ENCODE measurements around the gene CARS2.
A peak's percentile ranks its signal among the peaks of the same experiment; 100 is the strongest.
"Not testable (repeated sequence)": the region's sequence is repeated elsewhere in the genome, so short reads cannot be mapped to it uniquely, and the experiment has no call there.

The CARS2 gene, protein sequence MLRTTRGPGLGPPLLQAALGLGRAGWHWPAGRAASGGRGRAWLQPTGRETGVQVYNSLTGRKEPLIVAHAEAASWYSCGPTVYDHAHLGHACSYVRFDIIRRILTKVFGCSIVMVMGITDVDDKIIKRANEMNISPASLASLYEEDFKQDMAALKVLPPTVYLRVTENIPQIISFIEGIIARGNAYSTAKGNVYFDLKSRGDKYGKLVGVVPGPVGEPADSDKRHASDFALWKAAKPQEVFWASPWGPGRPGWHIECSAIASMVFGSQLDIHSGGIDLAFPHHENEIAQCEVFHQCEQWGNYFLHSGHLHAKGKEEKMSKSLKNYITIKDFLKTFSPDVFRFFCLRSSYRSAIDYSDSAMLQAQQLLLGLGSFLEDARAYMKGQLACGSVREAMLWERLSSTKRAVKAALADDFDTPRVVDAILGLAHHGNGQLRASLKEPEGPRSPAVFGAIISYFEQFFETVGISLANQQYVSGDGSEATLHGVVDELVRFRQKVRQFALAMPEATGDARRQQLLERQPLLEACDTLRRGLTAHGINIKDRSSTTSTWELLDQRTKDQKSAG

DNA sequence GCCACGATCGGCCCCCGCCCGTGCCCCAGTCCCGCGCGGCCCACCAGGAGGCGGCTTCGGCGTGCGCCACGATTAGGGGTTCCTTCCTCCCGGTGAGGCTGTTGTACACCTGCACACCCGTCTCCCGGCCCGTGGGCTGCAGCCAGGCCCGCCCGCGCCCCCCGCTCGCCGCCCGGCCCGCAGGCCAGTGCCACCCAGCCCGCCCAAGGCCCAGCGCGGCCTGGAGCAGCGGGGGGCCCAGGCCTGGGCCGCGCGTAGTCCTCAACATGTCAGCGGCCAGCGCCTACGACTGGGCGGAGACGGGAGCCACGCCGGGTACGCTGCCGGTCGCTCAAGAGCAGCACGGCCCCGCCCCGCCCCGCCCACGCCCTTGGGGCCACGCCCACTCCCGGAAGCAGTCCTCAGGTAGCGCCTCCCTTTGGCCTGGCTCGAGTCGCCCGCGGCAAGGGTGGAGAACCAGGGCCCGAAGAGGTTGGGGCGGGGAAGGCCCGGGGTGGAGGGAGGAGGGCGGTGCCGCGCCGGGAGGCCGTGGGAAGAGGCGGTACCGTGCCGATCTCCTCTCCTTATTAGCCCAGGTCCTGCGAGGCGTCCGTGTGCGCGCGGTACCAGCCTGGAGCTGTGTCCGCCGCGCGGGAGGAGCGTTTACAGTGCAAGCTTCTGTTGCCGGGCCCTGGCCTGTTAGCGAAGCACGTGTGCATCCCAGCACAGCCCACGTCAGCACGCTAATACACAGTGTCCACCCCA, at the start of gene CARS2:
CARS2 (minus strand) TSS at position 291 of the 744 bp plus-strand sequence; CDS start at position 268, 23 bp downstream.
- peak; percentile 98 for DNase-seq

DNA sequence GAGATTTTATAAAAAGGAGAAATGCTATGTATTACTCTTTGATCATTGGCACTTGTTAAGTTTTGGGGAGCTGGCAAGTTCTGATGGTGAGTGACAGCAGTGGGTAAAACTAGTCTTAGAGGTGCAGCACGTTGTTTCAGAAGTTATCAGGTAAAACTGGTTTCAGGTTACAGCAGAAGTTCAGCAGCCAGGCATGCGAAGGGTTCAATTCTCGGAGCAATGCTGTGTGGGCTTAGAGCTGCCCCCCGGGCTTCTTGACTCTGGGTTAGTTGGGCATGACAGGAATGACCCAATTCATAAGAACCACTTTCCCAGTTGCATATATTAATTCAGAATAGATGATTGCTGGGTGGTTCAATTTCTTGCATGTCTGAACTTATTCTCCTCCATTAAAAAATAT, 42.4 kb upstream of the CARS2 start:
- no peak for DNase-seq

DNA sequence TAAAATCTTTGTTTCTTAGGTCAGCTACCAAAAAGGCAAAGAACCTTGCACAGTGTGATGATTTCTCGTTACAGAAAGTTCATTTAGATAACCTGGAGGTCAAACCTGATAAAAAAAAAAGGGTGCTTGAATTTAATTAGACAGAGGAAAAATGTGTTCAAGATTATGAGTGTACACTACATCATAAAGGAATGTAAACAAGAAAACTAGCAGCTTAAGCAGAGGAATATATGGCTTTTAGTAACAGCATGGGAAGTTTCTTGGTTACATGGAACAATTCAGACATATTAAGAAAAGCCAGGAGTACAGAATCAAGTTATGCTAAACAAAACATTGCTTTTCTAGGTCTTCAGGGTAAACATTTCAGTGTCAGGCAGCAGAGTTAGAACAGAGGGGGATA, 40.5 kb upstream of the CARS2 start:
- DNase-seq: no peak

DNA sequence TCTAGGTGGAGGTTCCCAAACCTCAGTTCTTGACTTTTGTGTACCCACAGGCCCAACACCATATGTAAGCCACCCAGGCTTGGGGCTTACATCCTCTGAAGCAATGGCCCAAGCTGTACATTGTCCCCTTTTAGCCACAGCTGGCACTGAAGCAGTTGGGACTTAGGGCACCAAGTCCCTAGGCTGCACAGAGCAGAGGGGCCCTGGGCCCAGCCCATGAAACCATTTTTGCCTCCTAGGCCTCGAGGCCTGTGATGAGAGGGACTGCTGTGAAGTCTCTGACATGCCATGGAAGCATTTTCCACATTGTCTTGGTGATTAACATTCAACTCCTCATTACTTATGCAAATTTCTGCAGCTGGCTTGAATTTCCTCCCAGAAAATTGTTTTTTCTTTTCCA, 37.8 kb upstream of the CARS2 start:
- DNase-seq: no peak

DNA sequence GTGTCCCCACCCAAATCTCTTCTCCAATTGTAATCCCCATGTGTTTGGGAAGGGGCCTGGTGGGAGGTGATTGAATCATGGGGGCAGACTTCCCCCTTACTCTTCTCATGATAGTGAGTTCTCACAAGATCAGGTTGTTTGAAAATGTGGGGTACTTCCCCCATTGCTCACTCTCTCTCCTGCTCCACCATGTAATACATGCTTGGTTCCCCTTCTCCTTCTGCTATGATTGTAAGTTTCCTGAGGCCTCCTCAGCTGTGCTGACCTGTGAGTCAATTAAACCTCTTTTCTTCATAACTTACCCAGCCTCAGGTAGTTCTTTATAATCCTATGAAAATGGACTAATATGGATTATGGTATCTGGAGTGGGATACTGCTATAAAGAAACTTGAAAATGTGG, 31.6 kb upstream of the CARS2 start:
- no peak for DNase-seq

- no peak for DNase-seq
Observed at GRCh38 chr13:110734561-110734960, 28.6 kb upstream of the CARS2 start.

DNA sequence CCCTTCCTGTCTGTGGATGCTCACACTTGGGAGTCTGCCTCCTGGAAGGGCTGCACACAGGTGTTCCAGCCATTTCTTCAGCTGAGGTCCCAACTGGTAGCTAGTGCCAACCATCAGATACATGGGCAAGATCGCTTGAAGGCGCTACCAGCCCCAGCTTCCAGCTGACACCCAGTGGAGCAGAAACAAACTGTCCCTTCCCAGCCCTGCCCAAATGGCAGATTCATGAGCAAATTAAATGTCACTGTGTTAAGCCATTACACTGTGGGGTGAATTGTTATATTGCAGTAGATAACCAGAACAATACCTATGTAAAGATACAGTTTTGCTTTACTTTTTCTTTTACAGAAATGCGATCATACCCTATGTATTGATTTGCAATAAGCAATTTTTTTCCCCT, 25.2 kb upstream of the CARS2 start:
- DNase-seq: no peak

GRCh38 chr13:110726726-110727125, 20.8 kb upstream of the CARS2 start:
- DNase-seq: peak; percentile 90

DNA sequence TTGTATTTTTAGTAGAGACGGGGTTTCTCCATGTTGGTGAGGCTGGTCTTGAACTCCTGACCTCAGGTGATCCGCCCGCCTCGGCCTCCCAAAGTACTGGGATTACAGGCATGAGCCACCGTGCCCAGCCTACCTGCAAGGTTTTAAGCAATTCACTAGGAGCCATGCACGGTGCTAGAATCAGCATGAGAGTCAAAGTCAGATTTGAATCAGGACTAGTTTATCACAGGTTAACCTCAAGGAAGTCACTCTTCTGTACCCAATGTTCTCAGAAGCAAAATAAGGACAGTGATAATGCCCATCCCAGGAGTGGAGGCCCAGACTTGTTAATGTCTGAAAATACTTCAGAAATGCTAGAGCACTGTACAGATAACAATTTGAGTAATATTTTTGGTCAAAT, 20.2 kb upstream of the CARS2 start:
- DNase-seq: not testable (repeated sequence)

DNA sequence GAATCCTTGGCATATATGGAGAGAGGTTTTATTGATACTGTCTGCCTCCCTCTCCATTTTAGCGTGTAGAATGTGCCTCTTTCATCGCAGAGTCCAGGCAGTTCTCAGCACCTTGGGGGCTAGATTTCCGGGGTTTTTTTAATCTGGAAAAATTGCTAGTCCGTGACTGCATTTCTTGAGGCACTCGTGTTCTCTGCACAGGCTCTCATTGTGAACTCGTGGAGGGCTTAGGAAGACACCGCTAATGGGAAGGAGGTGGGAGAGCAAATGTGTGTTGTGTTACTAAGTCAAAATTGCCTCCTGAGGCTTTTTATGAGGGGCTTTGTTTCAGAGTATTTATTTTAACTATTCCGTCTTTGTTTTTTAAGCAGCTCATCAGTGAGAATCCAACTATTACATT, 17.7 kb upstream of the CARS2 start:
- no peak for DNase-seq

GRCh38 chr13:110722971-110723370, 17.1 kb upstream of the CARS2 start:
- no peak for DNase-seq

GRCh38 chr13:110719036-110719710, 13.3 kb upstream of the CARS2 start:
- DNase-seq: no peak

DNA sequence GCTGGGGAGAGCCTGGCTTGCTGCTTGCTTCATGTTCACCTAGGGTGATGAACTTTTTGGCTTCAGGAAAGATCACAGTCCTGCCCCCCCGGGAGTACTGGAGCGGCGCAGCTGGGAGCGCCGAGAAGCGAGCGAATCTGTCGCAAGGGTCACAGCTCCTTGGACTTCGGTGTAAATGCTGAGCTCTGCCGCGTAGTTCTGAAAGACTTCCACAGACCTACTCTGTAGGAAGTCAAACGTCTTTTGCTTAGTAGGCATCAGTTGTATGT, 10.3 kb upstream of the CARS2 start:
- peak; percentile 25 for DNase-seq

DNA sequence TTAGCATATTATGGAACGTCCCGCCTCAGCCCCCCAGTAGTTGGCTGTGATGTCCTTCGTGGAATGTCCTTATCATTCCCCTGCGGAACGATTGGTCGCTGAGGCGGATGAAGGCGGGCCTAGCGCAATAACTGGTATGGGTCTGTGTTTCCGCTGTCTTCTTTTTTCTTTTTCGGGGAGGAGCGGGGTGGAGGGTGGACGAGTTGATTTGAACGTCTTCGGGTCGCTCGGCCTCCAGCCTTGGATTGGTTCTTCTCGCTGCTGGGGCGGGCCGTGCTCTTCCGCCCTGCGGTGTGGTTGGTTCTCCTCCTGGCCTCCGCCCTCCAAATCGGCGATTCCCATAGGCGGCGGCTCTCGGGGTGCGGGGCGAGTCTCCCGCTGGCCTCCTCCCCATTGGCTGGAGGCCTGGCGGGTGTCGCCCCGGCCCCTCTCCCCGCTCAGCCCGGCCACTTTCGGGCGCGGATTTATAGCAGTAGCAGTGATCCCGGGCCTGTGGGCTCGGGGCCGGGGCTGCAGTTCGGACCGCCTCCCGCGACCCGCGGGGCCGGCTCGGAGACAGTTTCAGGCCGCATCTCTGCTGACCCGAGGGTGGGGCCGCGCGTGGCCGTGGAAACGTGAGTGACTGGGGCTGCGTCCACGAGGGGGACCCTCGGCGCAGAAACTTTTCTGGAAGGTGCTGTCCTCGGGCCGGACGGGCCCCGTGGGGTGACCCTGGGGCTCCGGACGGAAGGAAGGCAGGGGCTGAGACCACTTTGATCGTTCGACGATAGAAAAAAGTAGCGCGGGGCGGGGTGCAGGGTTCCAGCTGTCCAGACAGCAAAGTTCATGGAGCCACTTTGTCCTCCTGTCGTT, 9.7 kb upstream of the CARS2 start:
- DNase-seq: peak; percentile 100

GRCh38 chr13:110714797-110715394, 9.0 kb upstream of the CARS2 start:
- peak; percentile 40 for DNase-seq

GRCh38 chr13:110713981-110714796, 8.3 kb upstream of the CARS2 start:
- DNase-seq: no peak

GRCh38 chr13:110713642-110713952, 7.7 kb upstream of the CARS2 start, which contains the start of gene ING1:
ING1 (plus strand) TSS chr13:110713700; CDS start chr13:110714150, 450 bp downstream.
- no peak for DNase-seq

GRCh38 chr13:110712849-110713641, 7.1 kb upstream of the CARS2 start:
- DNase-seq: peak; percentile 100

DNA sequence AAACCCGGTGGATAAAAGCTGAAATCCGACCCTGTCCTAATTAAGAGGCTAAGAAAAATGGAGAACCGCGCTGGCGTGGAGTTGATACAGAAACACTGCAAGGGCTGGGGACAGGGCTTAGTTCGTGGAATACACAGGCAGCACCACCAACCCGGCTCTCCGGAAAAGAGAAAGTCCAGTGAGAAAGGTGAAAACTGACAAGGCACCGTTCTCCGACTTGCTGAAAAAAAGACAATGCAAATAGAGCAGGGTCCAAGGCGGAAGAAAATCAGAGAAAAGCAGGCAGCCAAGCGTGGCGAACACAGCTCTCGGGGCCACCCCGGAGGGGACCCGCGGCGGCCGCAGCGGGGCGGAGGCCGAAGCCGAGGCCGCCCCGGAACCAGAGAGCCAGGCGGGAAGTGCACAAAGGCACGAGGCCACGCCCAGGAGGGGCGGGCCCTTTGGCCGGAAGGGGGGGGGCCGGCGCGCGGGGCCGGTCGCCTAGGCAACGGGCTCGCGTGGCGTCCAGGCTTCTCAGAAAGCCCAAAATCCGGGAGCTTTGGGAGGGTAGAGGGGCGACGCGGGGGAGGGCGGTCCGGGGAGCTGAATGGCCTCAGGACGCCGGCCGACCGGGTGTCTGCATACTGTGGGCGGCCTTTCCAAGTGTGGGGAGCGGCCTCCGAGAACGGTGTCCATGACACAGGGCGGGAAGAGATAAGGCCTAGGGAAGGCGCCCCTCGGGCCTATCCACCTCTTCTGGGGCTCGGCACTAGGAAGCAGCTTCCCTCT, 6.3 kb upstream of the CARS2 start:
- peak; percentile 85 for DNase-seq

All from GF-D8 (cell line).